ENCODE data around the gene PTRHD1. TPM values are rescaled to one million over a fixed set of nuclear protein-coding genes. Genes with fewer than 3 reads are reported as not detected.
A peak's percentile ranks its signal among the peaks of the same experiment; 100 is the strongest.

The PTRHD1 gene, protein sequence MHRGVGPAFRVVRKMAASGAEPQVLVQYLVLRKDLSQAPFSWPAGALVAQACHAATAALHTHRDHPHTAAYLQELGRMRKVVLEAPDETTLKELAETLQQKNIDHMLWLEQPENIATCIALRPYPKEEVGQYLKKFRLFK
- 10 to 100 TPM in 3 of 4 donors, 1 to 10 TPM in 1; 8.4 to 19.7 (median 14.4) TPM for total RNA-seq

GRCh38 chr2:24792874-24793760 is at the start of gene PTRHD1, which contains the start of gene CENPO:
TSS of gene PTRHD1 (minus strand) at chr2:24793391. CDS start at chr2:24793377, 14 bp downstream.
TSS of gene CENPO (plus strand) at chr2:24793425. CDS start at chr2:24793920, 495 bp downstream.
- TF ChIP-seq POLR2A (IDR thresholded peaks at IDR 0.05) (peak; percentile 28 to 46), EP300 (IDR thresholded peaks at IDR 0.05) (peak; percentile 73 to 82), CTCF (IDR thresholded peaks at IDR 0.05) (peak; percentile 41 to 84 (median 59))
- H3K27ac ChIP-seq, result peak within 1 kb of the TSS; percentile 95 to 100 (median 96)
- peaks cover 0 to 11% (median 0%) of the 10 kb centered on the region in 3 donors for H3K36me3 ChIP-seq
- peak; percentile 89 to 94 for DNase-seq (ENCODE audit: low spot score in 2 of 2)
- peak within 1 kb of the TSS; percentile 72 to 96 (median 82) for H3K4me3 ChIP-seq
- no peaks in the 10 kb centered on the region for H3K27me3 ChIP-seq
- 0 to 1% methylated on average over 43 to 57 of the region's 74 CpGs for WGBS, 2 donors
- H3K4me1 ChIP-seq, result peaks cover 0 to 24% (median 8%) of the 10 kb centered on the region in 4 donors
- H3K9me3 ChIP-seq, result no peaks in the 10 kb centered on the region

- no peak overlapping the region for H3K4me3 ChIP-seq
- no peaks in the 10 kb centered on the region for H3K9me3 ChIP-seq
- H3K27ac ChIP-seq, result no peak overlapping the region
- TF ChIP-seq CTCF (IDR thresholded peaks at IDR 0.05) (no peak), EP300 (IDR thresholded peaks at IDR 0.05) (no peak), POLR2A (IDR thresholded peaks at IDR 0.05) (no peak)
- 90 to 93% methylated on average over 32 to 39 of the region's 39 CpGs for WGBS, 2 donors
- peaks cover 0 to 79% (median 5%) of the 10 kb centered on the region in 3 donors for H3K36me3 ChIP-seq
- H3K4me1 ChIP-seq, result peaks cover 0 to 8% (median 0%) of the 10 kb centered on the region in 4 donors
- DNase-seq (ENCODE audit: low spot score in 2 of 2), result no peak
- no peaks in the 10 kb centered on the region for H3K27me3 ChIP-seq
These were observed 49.2 kb upstream of the PTRHD1 start for GRCh38 chr2:24842081-24843050.

- peaks cover 0 to 8% (median 0%) of the 10 kb centered on the region in 4 donors for H3K4me1 ChIP-seq
- WGBS, 2 donors, result 77 to 89% methylated on average over 22 to 23 of the region's 26 CpGs
- H3K27me3 ChIP-seq, result no peaks in the 10 kb centered on the region
- no peak for TF ChIP-seq CTCF (IDR thresholded peaks at IDR 0.05)
- TF ChIP-seq POLR2A (IDR thresholded peaks at IDR 0.05), result no peak
- TF ChIP-seq EP300 (IDR thresholded peaks at IDR 0.05), result no peak
- no peak for DNase-seq (ENCODE audit: low spot score in 2 of 2)
- H3K9me3 ChIP-seq, result no peaks in the 10 kb centered on the region
- no peak overlapping the region for H3K27ac ChIP-seq
- H3K4me3 ChIP-seq, result no peak overlapping the region
- peaks cover 0 to 91% (median 5%) of the 10 kb centered on the region in 3 donors for H3K36me3 ChIP-seq
These were observed 48.1 kb upstream of the PTRHD1 start for GRCh38 chr2:24840962-24841945.

DNA sequence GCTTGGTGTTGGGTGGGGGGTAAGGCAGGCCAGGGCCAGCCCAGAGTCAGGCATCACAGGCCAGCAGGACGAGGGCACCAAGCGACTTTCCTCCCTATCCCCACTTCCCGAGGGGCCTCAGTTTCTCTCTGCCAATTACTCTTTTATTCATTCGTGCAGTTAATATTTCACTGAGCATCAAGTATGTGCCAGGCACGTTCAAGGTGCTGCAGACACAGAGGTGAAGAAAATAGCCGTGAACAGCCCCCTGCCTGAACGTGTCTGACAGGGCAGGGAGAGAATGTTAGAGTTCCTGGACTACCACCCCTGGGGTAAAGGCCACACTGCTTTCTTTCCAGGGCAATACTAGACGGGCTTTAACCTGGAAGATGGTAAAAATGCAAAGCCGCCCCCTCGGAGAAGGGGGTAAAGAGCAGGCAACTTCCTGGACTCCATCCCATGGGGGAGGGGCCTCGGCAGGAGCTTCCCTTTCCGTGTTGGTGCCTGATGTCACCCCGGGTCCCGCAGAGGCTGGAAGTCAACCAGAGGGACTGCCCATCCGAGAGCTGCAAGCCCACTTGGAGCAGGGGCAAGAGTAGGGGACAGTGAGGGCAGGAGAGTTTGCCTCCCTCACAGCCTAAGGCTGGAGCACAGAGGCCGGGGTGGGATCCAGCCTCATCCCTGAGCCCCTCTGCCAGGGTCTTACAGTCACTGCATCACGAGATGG is 47.1 kb upstream of the PTRHD1 start:
- 65 to 68% methylated on average over 17 of the region's 17 CpGs for WGBS, 2 donors
- DNase-seq (ENCODE audit: low spot score in 2 of 2), result no peak
- no peak overlapping the region for H3K4me3 ChIP-seq
- peaks cover 0 to 8% (median 0%) of the 10 kb centered on the region in 4 donors for H3K4me1 ChIP-seq
- TF ChIP-seq POLR2A (IDR thresholded peaks at IDR 0.05) (no peak), CTCF (IDR thresholded peaks at IDR 0.05) (no peak), EP300 (IDR thresholded peaks at IDR 0.05) (no peak)
- peaks cover 0 to 93% (median 6%) of the 10 kb centered on the region in 3 donors for H3K36me3 ChIP-seq
- no peaks in the 10 kb centered on the region for H3K9me3 ChIP-seq
- H3K27me3 ChIP-seq, result no peaks in the 10 kb centered on the region
- H3K27ac ChIP-seq, result peak overlapping the region in 1 of 4 donors; percentile 16

Measured in tibial nerve (tissue), 4 donors.